ENCODE results near the gene NSD1. TPM values are rescaled to one million over a fixed set of nuclear protein-coding genes. Genes with fewer than 3 reads are reported as not detected.

Gene NSD1
- polyA plus RNA-seq, 1 donor from 2014 or later: 12.8 TPM

DNA sequence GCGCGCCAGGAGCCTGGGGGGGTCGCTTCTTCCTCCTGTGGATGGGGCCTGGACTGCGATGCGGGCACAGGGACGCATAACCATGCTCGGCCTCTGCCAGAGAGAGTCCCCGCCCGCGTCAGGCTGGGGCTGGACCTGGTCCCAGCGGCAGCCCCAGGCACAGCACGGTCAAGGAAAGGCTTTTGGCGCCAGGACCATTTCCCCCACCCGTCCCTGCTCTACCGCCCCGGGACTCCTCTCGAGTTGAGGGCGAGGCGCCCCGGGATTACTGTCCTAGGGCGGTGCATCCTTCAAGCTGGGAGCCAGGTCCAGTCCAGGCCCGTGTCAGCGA is 177.8 kb downstream of the NSD1 start:
- Histone ChIP-seq H3F3A (ENCODE audit: insufficient read depth, low read length, poor library complexity, severe bottlenecking) (no peaks in the 10 kb centered on the region), H3K9ac (ENCODE audit: low read length) (peak overlapping the region; percentile 22), H3K36me3 (ENCODE audit: insufficient read depth, low read length) (no peaks in the 10 kb centered on the region), H3K4me2 (ENCODE audit: low read length) (peak overlapping the region; percentile 96), H3K79me2 (replicated peaks; ENCODE audit: insufficient read depth, low read length) (no peaks in the 10 kb centered on the region), H3K4me3 (ENCODE audit: low read length) (peak overlapping the region; percentile 93), H3K9me2 (ENCODE audit: insufficient read depth, low read length) (no peaks in the 10 kb centered on the region), H3K27ac (ENCODE audit: low read length) (no peak overlapping the region), H2AFZ (ENCODE audit: low read depth, low read length) (no peak overlapping the region), H3K9me3 (ENCODE audit: low read length) (no peaks in the 10 kb centered on the region), H4K20me1 (ENCODE audit: insufficient read depth) (no peaks in the 10 kb centered on the region), H3K27me3 (ENCODE audit: insufficient read depth, low read depth, low read length) (no peaks in the 10 kb centered on the region)
- TF ChIP-seq TAF1 (IDR thresholded peaks at IDR 0.05; ENCODE audit: low read depth) (no peak), POLR2AphosphoS5 (IDR thresholded peaks at IDR 0.05) (no peak), SMC3 (conservative IDR thresholded peaks at IDR 0.05; ENCODE audit: poor library complexity) (no peak), RAD21 (conservative IDR thresholded peaks at IDR 0.05) (no peak), MXI1 (conservative IDR thresholded peaks at IDR 0.05; ENCODE audit: poor library complexity, severe bottlenecking) (no peak), EP300 (conservative IDR thresholded peaks at IDR 0.05; ENCODE audit: poor library complexity, severe bottlenecking) (no peak), EZH2 (IDR thresholded peaks at IDR 0.05; ENCODE audit: borderline replicate concordance, insufficient read depth, low read length, poor library complexity, severe bottlenecking) (no peak)
- TF ChIP-seq, protein P1, sequence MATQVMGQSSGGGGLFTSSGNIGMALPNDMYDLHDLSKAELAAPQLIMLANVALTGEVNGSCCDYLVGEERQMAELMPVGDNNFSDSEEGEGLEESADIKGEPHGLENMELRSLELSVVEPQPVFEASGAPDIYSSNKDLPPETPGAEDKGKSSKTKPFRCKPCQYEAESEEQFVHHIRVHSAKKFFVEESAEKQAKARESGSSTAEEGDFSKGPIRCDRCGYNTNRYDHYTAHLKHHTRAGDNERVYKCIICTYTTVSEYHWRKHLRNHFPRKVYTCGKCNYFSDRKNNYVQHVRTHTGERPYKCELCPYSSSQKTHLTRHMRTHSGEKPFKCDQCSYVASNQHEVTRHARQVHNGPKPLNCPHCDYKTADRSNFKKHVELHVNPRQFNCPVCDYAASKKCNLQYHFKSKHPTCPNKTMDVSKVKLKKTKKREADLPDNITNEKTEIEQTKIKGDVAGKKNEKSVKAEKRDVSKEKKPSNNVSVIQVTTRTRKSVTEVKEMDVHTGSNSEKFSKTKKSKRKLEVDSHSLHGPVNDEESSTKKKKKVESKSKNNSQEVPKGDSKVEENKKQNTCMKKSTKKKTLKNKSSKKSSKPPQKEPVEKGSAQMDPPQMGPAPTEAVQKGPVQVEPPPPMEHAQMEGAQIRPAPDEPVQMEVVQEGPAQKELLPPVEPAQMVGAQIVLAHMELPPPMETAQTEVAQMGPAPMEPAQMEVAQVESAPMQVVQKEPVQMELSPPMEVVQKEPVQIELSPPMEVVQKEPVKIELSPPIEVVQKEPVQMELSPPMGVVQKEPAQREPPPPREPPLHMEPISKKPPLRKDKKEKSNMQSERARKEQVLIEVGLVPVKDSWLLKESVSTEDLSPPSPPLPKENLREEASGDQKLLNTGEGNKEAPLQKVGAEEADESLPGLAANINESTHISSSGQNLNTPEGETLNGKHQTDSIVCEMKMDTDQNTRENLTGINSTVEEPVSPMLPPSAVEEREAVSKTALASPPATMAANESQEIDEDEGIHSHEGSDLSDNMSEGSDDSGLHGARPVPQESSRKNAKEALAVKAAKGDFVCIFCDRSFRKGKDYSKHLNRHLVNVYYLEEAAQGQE (IDR thresholded peaks at IDR 0.05; ENCODE audit: borderline replicate concordance): no peak
- TF ChIP-seq, protein P2, sequence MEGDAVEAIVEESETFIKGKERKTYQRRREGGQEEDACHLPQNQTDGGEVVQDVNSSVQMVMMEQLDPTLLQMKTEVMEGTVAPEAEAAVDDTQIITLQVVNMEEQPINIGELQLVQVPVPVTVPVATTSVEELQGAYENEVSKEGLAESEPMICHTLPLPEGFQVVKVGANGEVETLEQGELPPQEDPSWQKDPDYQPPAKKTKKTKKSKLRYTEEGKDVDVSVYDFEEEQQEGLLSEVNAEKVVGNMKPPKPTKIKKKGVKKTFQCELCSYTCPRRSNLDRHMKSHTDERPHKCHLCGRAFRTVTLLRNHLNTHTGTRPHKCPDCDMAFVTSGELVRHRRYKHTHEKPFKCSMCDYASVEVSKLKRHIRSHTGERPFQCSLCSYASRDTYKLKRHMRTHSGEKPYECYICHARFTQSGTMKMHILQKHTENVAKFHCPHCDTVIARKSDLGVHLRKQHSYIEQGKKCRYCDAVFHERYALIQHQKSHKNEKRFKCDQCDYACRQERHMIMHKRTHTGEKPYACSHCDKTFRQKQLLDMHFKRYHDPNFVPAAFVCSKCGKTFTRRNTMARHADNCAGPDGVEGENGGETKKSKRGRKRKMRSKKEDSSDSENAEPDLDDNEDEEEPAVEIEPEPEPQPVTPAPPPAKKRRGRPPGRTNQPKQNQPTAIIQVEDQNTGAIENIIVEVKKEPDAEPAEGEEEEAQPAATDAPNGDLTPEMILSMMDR (IDR thresholded peaks at IDR 0.05; ENCODE audit: poor library complexity, severe bottlenecking): no peak

DNA sequence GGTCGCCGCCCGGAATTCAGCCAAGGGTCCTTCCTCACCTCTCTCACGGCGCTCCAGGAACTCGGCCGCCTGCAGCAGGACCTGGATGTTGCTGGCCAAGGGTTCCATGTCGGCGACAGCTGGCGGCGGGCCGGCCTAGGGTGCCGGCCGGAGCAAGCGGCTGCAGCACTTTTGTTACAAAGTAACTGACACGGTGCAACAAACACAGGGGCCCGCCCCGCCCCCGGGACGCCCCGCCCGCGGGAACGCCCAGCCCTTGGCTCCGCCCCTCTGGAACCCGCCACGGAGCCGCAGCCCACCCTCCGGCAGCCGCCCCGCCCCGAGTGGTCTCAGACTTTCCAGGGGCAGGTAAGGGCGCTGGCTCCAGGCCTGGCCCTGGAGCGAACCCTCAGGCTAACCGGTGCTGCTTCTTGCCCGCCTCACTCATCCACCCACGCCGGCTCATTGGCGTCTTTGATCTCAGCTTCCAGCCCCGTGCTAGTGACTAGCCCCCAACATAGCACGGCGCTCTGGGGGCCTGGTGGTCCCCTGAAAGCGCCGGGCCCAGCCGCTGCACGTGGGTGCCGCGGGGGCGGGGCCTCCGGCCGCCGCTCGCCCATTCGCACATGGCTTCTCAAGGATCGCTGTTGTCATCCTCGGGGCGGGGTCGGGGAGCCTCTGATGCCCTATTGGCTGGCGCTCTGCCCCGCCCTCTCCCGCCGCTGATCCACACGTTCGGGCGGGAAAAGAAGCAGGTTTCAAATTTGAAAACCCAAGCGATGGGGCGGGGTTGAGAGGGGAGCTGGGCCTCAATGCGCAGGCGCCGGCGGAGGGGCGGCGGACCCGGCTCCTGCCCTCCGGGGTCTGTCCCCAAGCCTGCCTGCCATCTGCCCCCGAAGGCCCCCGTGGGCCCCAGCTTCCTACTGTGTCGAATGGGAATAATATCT is 178.4 kb downstream of the NSD1 start, which contains the start of gene MXD3:
TSS of gene MXD3 (minus strand) at position 176 of the 926 bp plus-strand sequence. CDS start at position 108, 68 bp downstream.
- peak within 1 kb of the TSS; percentile 96 for H3K4me2 ChIP-seq (ENCODE audit: low read length)
- no peaks in the 10 kb centered on the region for H3K36me3 ChIP-seq (ENCODE audit: insufficient read depth, low read length)
- no peaks in the 10 kb centered on the region for H3K27me3 ChIP-seq (ENCODE audit: insufficient read depth, low read depth, low read length)
- TF ChIP-seq MXI1 (conservative IDR thresholded peaks at IDR 0.05; ENCODE audit: poor library complexity, severe bottlenecking) (peak; percentile 99), POLR2AphosphoS5 (IDR thresholded peaks at IDR 0.05) (no peak)
- no peaks in the 10 kb centered on the region for H3K9me2 ChIP-seq (ENCODE audit: insufficient read depth, low read length)
- H3F3A ChIP-seq (ENCODE audit: insufficient read depth, low read length, poor library complexity, severe bottlenecking): no peaks in the 10 kb centered on the region
- no peaks in the 10 kb centered on the region for H3K9me3 ChIP-seq (ENCODE audit: low read length)
- H3K4me3 ChIP-seq (ENCODE audit: low read length): peak within 1 kb of the TSS; percentile 93
- H4K20me1 ChIP-seq (ENCODE audit: insufficient read depth): no peaks in the 10 kb centered on the region
- H3K9ac ChIP-seq (ENCODE audit: low read length): peak within 1 kb of the TSS; percentile 22
- H2AFZ ChIP-seq (ENCODE audit: low read depth, low read length): peak within 1 kb of the TSS; percentile 33
- no peak within 1 kb of the TSS for H3K27ac ChIP-seq (ENCODE audit: low read length)
- H3K79me2 ChIP-seq (replicated peaks; ENCODE audit: insufficient read depth, low read length): no peaks in the 10 kb centered on the region

Data from neural cell (in vitro differentiated cells).